ENCODE results near the gene NDUFB8. TPM values are rescaled to one million over a fixed set of nuclear protein-coding genes. Genes with fewer than 3 reads are reported as not detected.

NDUFB8 gene
- total and polyA plus RNA-seq, 2 donors (not counting 1 experiment from before 2014, with no cell fraction given): 160 to 167 TPM

DNA sequence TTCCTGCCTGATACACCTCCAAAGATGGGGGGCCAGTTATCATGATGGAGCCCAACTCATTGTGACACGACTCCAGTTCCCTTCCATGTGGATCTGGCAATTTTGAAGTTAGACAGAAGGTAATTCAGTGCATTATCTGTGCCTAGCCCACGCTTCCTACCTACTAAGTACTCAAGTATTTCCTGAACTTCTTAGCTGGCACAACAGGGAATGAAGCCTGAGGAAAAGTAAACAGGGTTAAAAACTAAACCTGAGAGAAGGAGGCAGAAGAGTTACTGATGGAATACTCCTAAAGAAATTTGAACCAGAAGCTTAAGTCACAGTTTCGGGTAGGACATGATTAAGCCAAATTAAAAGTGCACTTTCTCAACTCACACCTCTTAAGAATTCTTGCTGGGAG lies 8.9 kb downstream of the NDUFB8 start:
- Histone ChIP-seq H3K27me3 (ENCODE audit: control insufficient read depth, insufficient read depth, low read length) (no peaks in the 10 kb centered on the region), H3K9ac (ENCODE audit: insufficient read depth, low read length) (no peak overlapping the region), H3K36me3 (ENCODE audit: control insufficient read depth, insufficient read depth, low read length) (peaks cover 4% of the 10 kb centered on the region), H2AFZ (ENCODE audit: low read length) (no peak overlapping the region), H3K4me1 (ENCODE audit: control insufficient read depth, extremely low read depth, insufficient read depth, low read length) (peaks cover 5% of the 10 kb centered on the region), H3K4me2 (ENCODE audit: extremely low read depth, insufficient read depth, low read length) (no peak overlapping the region), H3K79me2 (ENCODE audit: control insufficient read depth, insufficient read depth, low read length) (no peaks in the 10 kb centered on the region), H3K27ac (ENCODE audit: insufficient read depth, low read length) (no peak overlapping the region), H3K9me3 (ENCODE audit: control insufficient read depth, insufficient read depth, low read depth, low read length) (no peaks in the 10 kb centered on the region), H3K4me3 (replicated peaks in 1 of 4; ENCODE audit: control extremely low read depth in 1 of 4, insufficient read depth in 1 of 4, low read depth in 3 of 4, low read length in 4 of 4) (no peak overlapping the region), H4K20me1 (ENCODE audit: control insufficient read depth, extremely low read depth, insufficient read depth, low read length) (no peaks in the 10 kb centered on the region)
- TF ChIP-seq EZH2 (IDR thresholded peaks at IDR 0.05; ENCODE audit: low read length, missing control alignments): no peak
- TF ChIP-seq, protein P1, sequence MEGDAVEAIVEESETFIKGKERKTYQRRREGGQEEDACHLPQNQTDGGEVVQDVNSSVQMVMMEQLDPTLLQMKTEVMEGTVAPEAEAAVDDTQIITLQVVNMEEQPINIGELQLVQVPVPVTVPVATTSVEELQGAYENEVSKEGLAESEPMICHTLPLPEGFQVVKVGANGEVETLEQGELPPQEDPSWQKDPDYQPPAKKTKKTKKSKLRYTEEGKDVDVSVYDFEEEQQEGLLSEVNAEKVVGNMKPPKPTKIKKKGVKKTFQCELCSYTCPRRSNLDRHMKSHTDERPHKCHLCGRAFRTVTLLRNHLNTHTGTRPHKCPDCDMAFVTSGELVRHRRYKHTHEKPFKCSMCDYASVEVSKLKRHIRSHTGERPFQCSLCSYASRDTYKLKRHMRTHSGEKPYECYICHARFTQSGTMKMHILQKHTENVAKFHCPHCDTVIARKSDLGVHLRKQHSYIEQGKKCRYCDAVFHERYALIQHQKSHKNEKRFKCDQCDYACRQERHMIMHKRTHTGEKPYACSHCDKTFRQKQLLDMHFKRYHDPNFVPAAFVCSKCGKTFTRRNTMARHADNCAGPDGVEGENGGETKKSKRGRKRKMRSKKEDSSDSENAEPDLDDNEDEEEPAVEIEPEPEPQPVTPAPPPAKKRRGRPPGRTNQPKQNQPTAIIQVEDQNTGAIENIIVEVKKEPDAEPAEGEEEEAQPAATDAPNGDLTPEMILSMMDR (conservative IDR thresholded peaks at IDR 0.05 in 1 of 2, IDR thresholded peaks at IDR 0.05 in 1 of 2; ENCODE audit: low read depth in 1 of 2, low read length in 2 of 2): no peak
- peak in 1 of 2 donors; percentile 71 for DNase-seq (ENCODE audit: low read depth in 2 of 2)

DNA sequence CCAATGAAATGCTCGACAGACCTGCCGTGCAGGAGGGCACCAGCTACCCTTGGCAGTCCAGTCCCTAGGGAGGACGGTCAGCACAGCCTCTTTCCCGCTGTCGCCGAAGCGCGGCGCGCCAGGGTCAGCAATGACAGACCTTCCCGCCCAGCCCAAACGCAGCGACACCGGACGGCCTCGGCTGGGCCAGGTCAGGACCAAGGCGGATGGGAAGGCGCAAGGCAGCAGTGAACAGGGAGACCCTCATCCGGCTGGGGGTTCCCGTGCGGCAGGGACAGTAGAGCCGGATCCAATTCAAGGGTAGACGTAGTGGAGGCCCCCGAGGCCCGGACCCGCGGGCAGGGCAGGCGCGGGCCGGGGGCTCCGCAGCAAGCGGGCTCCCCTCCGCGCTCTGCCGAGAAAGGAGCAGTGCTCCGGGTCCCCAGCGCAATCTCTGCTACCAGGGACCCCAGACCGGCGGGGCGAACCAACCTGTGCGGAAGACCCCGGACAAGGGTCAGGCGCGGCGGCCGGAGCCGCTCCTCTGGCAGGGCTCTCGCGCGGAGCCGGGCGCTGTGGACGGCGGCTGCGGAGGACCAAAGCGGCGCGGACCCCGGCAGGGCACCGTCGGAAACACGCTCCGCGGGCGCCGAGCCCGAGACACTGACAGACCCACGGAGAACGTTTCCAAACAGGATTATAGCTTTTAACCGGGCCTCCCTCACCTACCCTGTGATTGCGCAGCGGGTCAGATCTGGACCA lies 10.2 kb downstream of the NDUFB8 start, which contains the start of gene SEC31B:
SEC31B (minus strand) TSS at position 551 of the 741 bp plus-strand sequence. CDS start 2,909 bp downstream, outside the sequence.
- no peak for TF ChIP-seq EZH2 (IDR thresholded peaks at IDR 0.05; ENCODE audit: low read length, missing control alignments)
- TF ChIP-seq, protein P1 (conservative IDR thresholded peaks at IDR 0.05 in 1 of 2, IDR thresholded peaks at IDR 0.05 in 1 of 2; ENCODE audit: low read depth in 1 of 2, low read length in 2 of 2): peak in 1 of 2 donors; percentile 11
- no peaks in the 10 kb centered on the region for H4K20me1 ChIP-seq (ENCODE audit: control insufficient read depth, extremely low read depth, insufficient read depth, low read length)
- DNase-seq (ENCODE audit: low read depth in 2 of 2): no peak
- H3K36me3 ChIP-seq (ENCODE audit: control insufficient read depth, insufficient read depth, low read length): peaks cover 3% of the 10 kb centered on the region
- H3K4me1 ChIP-seq (ENCODE audit: control insufficient read depth, extremely low read depth, insufficient read depth, low read length): peaks cover 5% of the 10 kb centered on the region
- peak within 1 kb of the TSS; percentile 66 for H2AFZ ChIP-seq (ENCODE audit: low read length)
- no peak within 1 kb of the TSS for H3K27ac ChIP-seq (ENCODE audit: insufficient read depth, low read length)
- peak within 1 kb of the TSS; percentile 85 for H3K4me2 ChIP-seq (ENCODE audit: extremely low read depth, insufficient read depth, low read length)
- H3K27me3 ChIP-seq (ENCODE audit: control insufficient read depth, insufficient read depth, low read length): no peaks in the 10 kb centered on the region
- peak within 1 kb of the TSS; percentile 31 to 54 (median 39) for H3K4me3 ChIP-seq (replicated peaks in 1 of 4; ENCODE audit: control extremely low read depth in 1 of 4, insufficient read depth in 1 of 4, low read depth in 3 of 4, low read length in 4 of 4)
- H3K79me2 ChIP-seq (ENCODE audit: control insufficient read depth, insufficient read depth, low read length): no peaks in the 10 kb centered on the region
- H3K9me3 ChIP-seq (ENCODE audit: control insufficient read depth, insufficient read depth, low read depth, low read length): no peaks in the 10 kb centered on the region
- peak within 1 kb of the TSS; percentile 28 for H3K9ac ChIP-seq (ENCODE audit: insufficient read depth, low read length)

DNA sequence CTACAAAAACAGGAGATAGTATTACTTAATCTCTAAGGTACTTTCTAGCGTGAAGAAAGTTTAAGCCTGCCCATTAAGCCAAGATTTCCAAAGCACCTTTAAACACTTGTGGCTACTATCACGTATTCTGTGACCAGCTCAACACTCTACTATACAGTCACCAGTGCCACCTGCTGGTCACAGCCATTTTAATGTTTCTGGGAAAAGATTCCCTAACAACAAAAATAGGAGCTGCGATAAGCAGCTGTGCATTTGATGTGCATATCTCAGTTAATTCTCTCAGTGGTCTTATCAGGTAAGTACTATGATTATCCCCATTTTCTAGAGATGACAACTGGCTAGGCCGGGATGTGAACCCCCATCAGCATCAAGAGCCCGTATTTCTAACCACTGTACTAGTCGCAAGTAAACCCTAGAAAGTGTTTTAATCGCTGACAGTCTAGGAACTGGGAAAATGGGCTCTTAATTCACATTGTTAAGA lies 10.9 kb downstream of the NDUFB8 start:
- Histone ChIP-seq H3K4me3 (replicated peaks in 1 of 4; ENCODE audit: control extremely low read depth in 1 of 4, insufficient read depth in 1 of 4, low read depth in 3 of 4, low read length in 4 of 4) (peak overlapping the region; percentile 31 to 54 (median 39)), H3K9me3 (ENCODE audit: control insufficient read depth, insufficient read depth, low read depth, low read length) (no peaks in the 10 kb centered on the region), H3K79me2 (ENCODE audit: control insufficient read depth, insufficient read depth, low read length) (no peaks in the 10 kb centered on the region), H3K36me3 (ENCODE audit: control insufficient read depth, insufficient read depth, low read length) (no peaks in the 10 kb centered on the region), H3K27me3 (ENCODE audit: control insufficient read depth, insufficient read depth, low read length) (no peaks in the 10 kb centered on the region), H3K4me2 (ENCODE audit: extremely low read depth, insufficient read depth, low read length) (peak overlapping the region; percentile 85), H4K20me1 (ENCODE audit: control insufficient read depth, extremely low read depth, insufficient read depth, low read length) (no peaks in the 10 kb centered on the region), H3K9ac (ENCODE audit: insufficient read depth, low read length) (no peak overlapping the region), H2AFZ (ENCODE audit: low read length) (peak overlapping the region; percentile 66), H3K27ac (ENCODE audit: insufficient read depth, low read length) (no peak overlapping the region), H3K4me1 (ENCODE audit: control insufficient read depth, extremely low read depth, insufficient read depth, low read length) (peaks cover 5% of the 10 kb centered on the region)
- DNase-seq (ENCODE audit: low read depth in 2 of 2): peak; percentile 58 to 66
- TF ChIP-seq, protein P1 (conservative IDR thresholded peaks at IDR 0.05 in 1 of 2, IDR thresholded peaks at IDR 0.05 in 1 of 2; ENCODE audit: low read depth in 1 of 2, low read length in 2 of 2): peak; percentile 60 to 71
- TF ChIP-seq EZH2 (IDR thresholded peaks at IDR 0.05; ENCODE audit: low read length, missing control alignments): no peak

Measured in fibroblast of lung (primary cell).